ENCODE data around the gene CERK.

The CERK gene

GRCh38 chr22:46750863-46751443, 12.9 kb upstream of the CERK start:
- no peaks in the 10 kb centered on the region for H3K9me3 ChIP-seq (ENCODE audit: control insufficient read depth, insufficient read depth, low read depth, low read length)
- POLR2A ChIA-PET, result interaction anchor here (0.6 to 1.4 kb wide), 2 partner anchors 11 to 17 kb away, joined by 3 to 6 read pairs; partner anchors contain the start of gene TBC1D22A
- no peaks in the 10 kb centered on the region for H3K4me1 ChIP-seq (ENCODE audit: control insufficient read depth, insufficient read depth, low read length)
- H3K4me3 ChIP-seq (ENCODE audit: low read depth, low read length), result no peak overlapping the region
- no peak overlapping the region for H3K27ac ChIP-seq (ENCODE audit: extremely low read depth, low read depth, low read length)
- peak; percentile 80 for TF ChIP-seq KLF1 (tag by site-specific recombination; IDR thresholded peaks at IDR 0.05)
- 0 out of 2 replicates have a peak, but pooled peaks have one; percentile 87 for TF ChIP-seq ZIC2 (tag by site-specific recombination; IDR thresholded peaks at IDR 0.05)
- no peak for TF ChIP-seq ZNF416 (tag by site-specific recombination; IDR thresholded peaks at IDR 0.05)
- TF ChIP-seq, protein P1, sequence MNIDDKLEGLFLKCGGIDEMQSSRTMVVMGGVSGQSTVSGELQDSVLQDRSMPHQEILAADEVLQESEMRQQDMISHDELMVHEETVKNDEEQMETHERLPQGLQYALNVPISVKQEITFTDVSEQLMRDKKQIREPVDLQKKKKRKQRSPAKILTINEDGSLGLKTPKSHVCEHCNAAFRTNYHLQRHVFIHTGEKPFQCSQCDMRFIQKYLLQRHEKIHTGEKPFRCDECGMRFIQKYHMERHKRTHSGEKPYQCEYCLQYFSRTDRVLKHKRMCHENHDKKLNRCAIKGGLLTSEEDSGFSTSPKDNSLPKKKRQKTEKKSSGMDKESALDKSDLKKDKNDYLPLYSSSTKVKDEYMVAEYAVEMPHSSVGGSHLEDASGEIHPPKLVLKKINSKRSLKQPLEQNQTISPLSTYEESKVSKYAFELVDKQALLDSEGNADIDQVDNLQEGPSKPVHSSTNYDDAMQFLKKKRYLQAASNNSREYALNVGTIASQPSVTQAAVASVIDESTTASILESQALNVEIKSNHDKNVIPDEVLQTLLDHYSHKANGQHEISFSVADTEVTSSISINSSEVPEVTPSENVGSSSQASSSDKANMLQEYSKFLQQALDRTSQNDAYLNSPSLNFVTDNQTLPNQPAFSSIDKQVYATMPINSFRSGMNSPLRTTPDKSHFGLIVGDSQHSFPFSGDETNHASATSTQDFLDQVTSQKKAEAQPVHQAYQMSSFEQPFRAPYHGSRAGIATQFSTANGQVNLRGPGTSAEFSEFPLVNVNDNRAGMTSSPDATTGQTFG (tag by site-specific recombination; IDR thresholded peaks at IDR 0.05; ENCODE audit: borderline replicate concordance), result no peak
- no peak for TF ChIP-seq ZNF175 (tag by site-specific recombination; IDR thresholded peaks at IDR 0.05)
- no peaks in the 10 kb centered on the region for H3K36me3 ChIP-seq (ENCODE audit: control insufficient read depth in 2 of 2, insufficient read depth in 1 of 2, low read length in 2 of 2)
- CTCF ChIA-PET, result interaction anchor here (0.9 to 5.9 kb wide), 3 partner anchors 7 to 53 kb away, joined by 3 to 33 read pairs (median 4); no protein-coding TSS in a partner anchor

- POLR2A ChIA-PET, result interaction anchor here (1.4 kb wide), 1 partner anchor 12 kb away, joined by 6 read pairs; the partner anchor contains the start of gene TBC1D22A
- H3K36me3 ChIP-seq (ENCODE audit: control insufficient read depth in 2 of 2, insufficient read depth in 1 of 2, low read length in 2 of 2), result no peaks in the 10 kb centered on the region
- H3K4me3 ChIP-seq (ENCODE audit: low read depth, low read length), result no peak overlapping the region
- H3K27ac ChIP-seq (ENCODE audit: extremely low read depth, low read depth, low read length), result no peak overlapping the region
- TF ChIP-seq ZBTB1 (tag by site-specific recombination; IDR thresholded peaks at IDR 0.05) (no peak), ZSCAN30 (tag by site-specific recombination; IDR thresholded peaks at IDR 0.05) (no peak), MYNN (tag by site-specific recombination; IDR thresholded peaks at IDR 0.05; ENCODE audit: borderline replicate concordance) (no peak), GLIS1 (tag by site-specific recombination; IDR thresholded peaks at IDR 0.05) (0 out of 2 replicates have a peak, but pooled peaks have one; percentile 6), SP2 (tag by site-specific recombination; IDR thresholded peaks at IDR 0.05) (no peak), IKZF3 (tag by site-specific recombination; IDR thresholded peaks at IDR 0.05) (no peak)
- TF ChIP-seq, protein P2, sequence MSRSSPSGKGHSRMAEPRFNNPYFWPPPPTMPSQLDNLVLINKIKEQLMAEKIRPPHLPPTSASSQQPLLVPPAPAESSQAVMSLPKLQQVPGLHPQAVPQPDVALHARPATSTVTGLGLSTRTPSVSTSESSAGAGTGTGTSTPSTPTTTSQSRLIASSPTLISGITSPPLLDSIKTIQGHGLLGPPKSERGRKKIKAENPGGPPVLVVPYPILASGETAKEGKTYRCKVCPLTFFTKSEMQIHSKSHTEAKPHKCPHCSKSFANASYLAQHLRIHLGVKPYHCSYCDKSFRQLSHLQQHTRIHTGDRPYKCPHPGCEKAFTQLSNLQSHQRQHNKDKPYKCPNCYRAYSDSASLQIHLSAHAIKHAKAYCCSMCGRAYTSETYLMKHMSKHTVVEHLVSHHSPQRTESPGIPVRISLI (tag by site-specific recombination; IDR thresholded peaks at IDR 0.05), result no peak
- CTCF ChIA-PET, result interaction anchor here (0.7 to 5.9 kb wide), 3 partner anchors 8 to 53 kb away, joined by 4 to 33 read pairs (median 4); no protein-coding TSS in a partner anchor
- H3K4me1 ChIP-seq (ENCODE audit: control insufficient read depth, insufficient read depth, low read length), result no peaks in the 10 kb centered on the region
- no peaks in the 10 kb centered on the region for H3K9me3 ChIP-seq (ENCODE audit: control insufficient read depth, insufficient read depth, low read depth, low read length)
Measured at GRCh38 chr22:46750530-46750800, 12.4 kb upstream of the CERK start.

GRCh38 chr22:46749682-46750529, 11.9 kb upstream of the CERK start:
- Histone ChIP-seq H3K4me3 (ENCODE audit: low read depth, low read length) (no peak overlapping the region), H3K27ac (ENCODE audit: extremely low read depth, low read depth, low read length) (no peak overlapping the region), H3K9me3 (ENCODE audit: control insufficient read depth, insufficient read depth, low read depth, low read length) (no peaks in the 10 kb centered on the region), H3K36me3 (ENCODE audit: control insufficient read depth in 2 of 2, insufficient read depth in 1 of 2, low read length in 2 of 2) (no peaks in the 10 kb centered on the region), H3K4me1 (ENCODE audit: control insufficient read depth, insufficient read depth, low read length) (no peaks in the 10 kb centered on the region)
- peak; percentile 60 for TF ChIP-seq ZFHX2 (tag by site-specific recombination; conservative IDR thresholded peaks at IDR 0.05)
- peak; percentile 73 for TF ChIP-seq EGR2 (tag by site-specific recombination; IDR thresholded peaks at IDR 0.05; ENCODE audit: low read depth)
- TF ChIP-seq ZNF585B (tag by site-specific recombination; IDR thresholded peaks at IDR 0.05), result no peak
- POLR2A ChIA-PET, result interaction anchor here (0.8 to 1.4 kb wide), 2 partner anchors 12 to 13 kb away, joined by 3 to 6 read pairs; partner anchors contain the start of gene TBC1D22A
- CTCF ChIA-PET, result interaction anchor here (0.7 to 5.9 kb wide), 4 partner anchors 8 to 54 kb away, joined by 3 to 33 read pairs (median 4); no protein-coding TSS in a partner anchor

All from HEK293 (cell line).